Smooth muscle cell (in vitro differentiated cells): ENCODE results near the gene LRRC52. TPM values are rescaled to one million over a fixed set of nuclear protein-coding genes. Genes with fewer than 3 reads are reported as not detected.

Source experiments
- DNase-seq: peaks from one replicate; lab custom pipeline; 2025; ENCODE audit not compliant: unreplicated experiment; lab: John Stamatoyannopoulos, UW
- H2AFZ ChIP-seq: fragments of 200-600 bp; sonication (generic); 2 replicates; pipeline ENCODE4 v1.6.0; 2016; ENCODE audit warnings: antibody characterized with exemption, low read depth, mild to moderate bottlenecking
- H3F3A ChIP-seq: fragments of 200-600 bp; sonication (generic); 2 replicates; pipeline ENCODE4 v1.6.0; 2017; ENCODE audit warnings: antibody characterized with exemption, low read depth
- H3K27ac ChIP-seq: fragments of 200-600 bp; sonication (generic); 2 replicates; pipeline ENCODE4 v1.5.1; 2016; ENCODE audit warnings: low read depth, mild to moderate bottlenecking
- H3K27me3 ChIP-seq: fragments of 200-600 bp; sonication (generic); 2 replicates; pipeline ENCODE4 v1.6.1; 2016; ENCODE audit warnings: low read depth, mild to moderate bottlenecking
- H3K36me3 ChIP-seq: fragments of 200-600 bp; sonication (generic); 2 replicates; pipeline ENCODE4 v1.5.1; 2016; ENCODE audit warnings: low read depth
- H3K4me1 ChIP-seq: fragments of 200-600 bp; sonication (generic); 2 replicates; pipeline ENCODE4 v1.5.1; 2016; ENCODE audit warnings: low read depth
- H3K4me2 ChIP-seq: fragments of 200-600 bp; sonication (generic); 2 replicates; pipeline ENCODE4 v1.6.0; 2016; ENCODE audit warnings: mild to moderate bottlenecking
- H3K4me3 ChIP-seq: fragments of 200-600 bp; sonication (generic); 2 replicates; pipeline ENCODE4 v1.5.1; 2016; ENCODE audit warnings: mild to moderate bottlenecking
- H3K79me2 ChIP-seq: fragments of 200-600 bp; sonication (generic); 2 replicates; pipeline ENCODE4 v1.6.0; 2016; ENCODE audit warnings: low read depth, mild to moderate bottlenecking
- H3K9ac ChIP-seq: fragments of 200-600 bp; sonication (generic); 2 replicates; pipeline ENCODE4 v1.6.0; 2016; ENCODE audit warnings: low read depth
- H3K9me3 ChIP-seq: fragments of 200-600 bp; sonication (generic); replicated peaks from 2 replicates; pipeline ENCODE4 v1.5.1; 2016; ENCODE audit warnings: low read depth
- H4K20me1 ChIP-seq: fragments of 200-600 bp; sonication (generic); 2 replicates; pipeline ENCODE4 v1.6.0; 2016; ENCODE audit warnings: low read depth
- WGBS: methylation state at CpG from one replicate; pipeline ENCODE4 v1.1.7; 2016; ENCODE audit warnings: low lambda C conversion rate; 5-methylcytosine and 5-hydroxymethylcytosine counted together
- polyA plus RNA-seq: library from polyadenylated mRNA; unstranded; fragments of >200 nt; fragmentation: Nextera tagmentation; extraction: Ambion mirVana; gene quantifications from 2 replicates; pipeline ENCODE4 v1.2.1, GENCODE V29; 2016
- total RNA-seq: library from RNA; depleted of rRNA; stranded (reverse); fragments of >200 nt; gene quantifications from 2 replicates; pipeline ENCODE4 v1.2.3, GENCODE V29; 2014
- TF ChIP-seq, protein P1 (sequence below): fragments of 200-600 bp; sonication (generic); IDR thresholded peaks from 2 replicates; pipeline ENCODE4 v1.5.1; 2017; ENCODE audit warnings: borderline replicate concordance, mild to moderate bottlenecking, antibody characterized with exemption; ENCODE audit not compliant: insufficient read depth, poor library complexity, severe bottlenecking

Gene LRRC52
- total and polyA plus RNA-seq, 2 experiments from 2014 or later: not detected

- Histone ChIP-seq H3K36me3 (no peaks in the 10 kb centered on the region), H3K4me2 (no peak overlapping the region), H3F3A (no peaks in the 10 kb centered on the region), H2AFZ (no peak overlapping the region), H4K20me1 (no peaks in the 10 kb centered on the region), H3K4me3 (no peak overlapping the region), H3K4me1 (no peaks in the 10 kb centered on the region), H3K27ac (no peak overlapping the region), H3K79me2 (no peaks in the 10 kb centered on the region), H3K27me3 (peaks cover 21% of the 10 kb centered on the region), H3K9ac (no peak overlapping the region), H3K9me3 (no peaks in the 10 kb centered on the region)
- no peak for DNase-seq
- TF ChIP-seq, protein P1, sequence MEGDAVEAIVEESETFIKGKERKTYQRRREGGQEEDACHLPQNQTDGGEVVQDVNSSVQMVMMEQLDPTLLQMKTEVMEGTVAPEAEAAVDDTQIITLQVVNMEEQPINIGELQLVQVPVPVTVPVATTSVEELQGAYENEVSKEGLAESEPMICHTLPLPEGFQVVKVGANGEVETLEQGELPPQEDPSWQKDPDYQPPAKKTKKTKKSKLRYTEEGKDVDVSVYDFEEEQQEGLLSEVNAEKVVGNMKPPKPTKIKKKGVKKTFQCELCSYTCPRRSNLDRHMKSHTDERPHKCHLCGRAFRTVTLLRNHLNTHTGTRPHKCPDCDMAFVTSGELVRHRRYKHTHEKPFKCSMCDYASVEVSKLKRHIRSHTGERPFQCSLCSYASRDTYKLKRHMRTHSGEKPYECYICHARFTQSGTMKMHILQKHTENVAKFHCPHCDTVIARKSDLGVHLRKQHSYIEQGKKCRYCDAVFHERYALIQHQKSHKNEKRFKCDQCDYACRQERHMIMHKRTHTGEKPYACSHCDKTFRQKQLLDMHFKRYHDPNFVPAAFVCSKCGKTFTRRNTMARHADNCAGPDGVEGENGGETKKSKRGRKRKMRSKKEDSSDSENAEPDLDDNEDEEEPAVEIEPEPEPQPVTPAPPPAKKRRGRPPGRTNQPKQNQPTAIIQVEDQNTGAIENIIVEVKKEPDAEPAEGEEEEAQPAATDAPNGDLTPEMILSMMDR: no peak
- WGBS: 90% methylated on average over 15 of the region's 15 CpGs
Observed at GRCh38 chr1:165563551-165563950, 19.8 kb downstream of the LRRC52 start.

DNA sequence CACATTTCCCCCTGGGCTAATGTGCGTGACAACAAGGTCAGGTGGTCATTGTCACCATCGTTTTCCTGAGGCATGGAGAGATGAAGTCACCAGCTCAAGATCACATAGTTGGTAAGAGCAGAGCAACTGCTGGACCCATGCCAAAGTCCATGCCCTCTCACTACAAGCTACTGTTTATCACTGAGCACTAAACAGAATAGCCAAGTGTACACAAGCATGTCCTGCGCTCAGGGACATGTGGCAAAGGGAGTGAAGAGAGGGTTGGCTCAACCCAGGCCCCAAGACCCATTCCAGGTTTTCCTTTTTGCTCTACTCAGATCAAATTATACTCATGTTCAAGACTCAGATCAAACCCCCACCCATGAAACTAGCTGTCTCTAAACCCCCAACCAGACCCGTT is 20.8 kb downstream of the LRRC52 start:
- no peaks in the 10 kb centered on the region for H3K36me3 ChIP-seq
- H2AFZ ChIP-seq: no peak overlapping the region
- H3K9me3 ChIP-seq: no peaks in the 10 kb centered on the region
- H3K4me3 ChIP-seq: no peak overlapping the region
- H3K4me1 ChIP-seq: no peaks in the 10 kb centered on the region
- no peak overlapping the region for H3K27ac ChIP-seq
- TF ChIP-seq, protein P1: no peak
- H4K20me1 ChIP-seq: no peaks in the 10 kb centered on the region
- H3K79me2 ChIP-seq: no peaks in the 10 kb centered on the region
- DNase-seq: no peak
- peaks cover 15% of the 10 kb centered on the region for H3K27me3 ChIP-seq
- H3K4me2 ChIP-seq: no peak overlapping the region
- H3F3A ChIP-seq: no peaks in the 10 kb centered on the region
- 82% methylated on average over 4 of the region's 4 CpGs for WGBS
- no peak overlapping the region for H3K9ac ChIP-seq

DNA sequence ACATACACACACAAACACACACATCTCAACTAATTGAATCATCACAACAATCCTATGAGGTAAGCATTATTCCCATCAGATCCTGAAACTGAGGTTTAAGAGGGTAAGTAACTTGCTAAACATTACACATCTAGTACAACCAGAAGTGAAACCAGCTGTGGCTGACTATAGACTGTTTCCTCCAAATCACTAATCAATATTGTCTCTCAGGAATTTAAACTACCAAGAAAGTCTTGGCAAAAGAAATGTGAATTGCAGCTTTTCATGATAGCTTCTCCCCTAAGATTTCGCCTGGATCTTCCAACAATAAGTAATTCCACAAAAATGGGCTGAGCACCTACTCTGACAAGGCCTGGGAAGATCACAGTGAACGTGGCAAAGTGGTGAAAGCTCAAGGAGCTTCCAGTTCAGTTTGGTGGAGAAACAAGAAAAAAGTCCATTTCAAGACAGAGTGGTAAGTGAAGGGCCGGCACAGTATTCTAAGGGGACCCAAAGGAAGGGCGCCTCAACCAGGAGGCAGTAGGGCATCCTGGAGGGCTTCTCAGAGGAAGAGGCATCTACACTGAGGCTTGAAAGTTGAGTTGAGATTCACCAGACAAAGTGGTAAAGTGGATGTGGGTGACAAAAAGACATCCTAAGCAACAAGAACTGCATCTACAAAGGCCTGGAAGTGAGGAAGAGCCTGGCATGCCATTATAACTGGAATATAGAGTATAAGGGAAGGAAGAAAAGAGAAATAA is 22.1 kb downstream of the LRRC52 start:
- Histone ChIP-seq H3K36me3 (no peaks in the 10 kb centered on the region), H4K20me1 (no peaks in the 10 kb centered on the region), H3K4me1 (no peaks in the 10 kb centered on the region), H3K4me3 (no peak overlapping the region), H2AFZ (no peak overlapping the region), H3K9ac (no peak overlapping the region), H3F3A (no peaks in the 10 kb centered on the region), H3K27ac (no peak overlapping the region), H3K27me3 (peaks cover 15% of the 10 kb centered on the region), H3K9me3 (no peaks in the 10 kb centered on the region), H3K79me2 (no peaks in the 10 kb centered on the region), H3K4me2 (no peak overlapping the region)
- no peak for DNase-seq
- WGBS: 86% methylated on average over 4 of the region's 4 CpGs
- TF ChIP-seq, protein P1: no peak

DNA sequence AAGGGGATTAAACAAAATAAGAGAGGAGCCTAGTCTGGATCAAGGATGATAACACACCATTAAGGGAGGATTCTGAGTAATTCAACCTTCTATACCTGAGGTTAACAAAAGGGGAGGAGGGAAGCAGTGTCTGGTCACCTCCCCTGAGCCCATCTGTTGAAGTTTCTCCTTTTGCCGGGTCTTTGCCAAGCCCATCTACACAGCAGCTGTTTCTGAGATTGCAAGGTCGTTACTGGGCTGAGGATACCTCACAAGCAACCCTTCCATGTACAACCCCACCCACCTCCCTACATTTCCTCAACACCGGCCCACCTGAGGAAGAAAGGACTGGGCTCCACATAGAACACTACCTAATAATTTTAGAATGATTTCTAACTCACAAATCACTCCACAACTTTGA is 26.3 kb downstream of the LRRC52 start:
- Histone ChIP-seq H3K27me3 (peaks cover 15% of the 10 kb centered on the region), H3K36me3 (no peaks in the 10 kb centered on the region), H3K4me3 (no peak overlapping the region), H3F3A (no peaks in the 10 kb centered on the region), H3K4me1 (no peaks in the 10 kb centered on the region), H3K9ac (no peak overlapping the region), H3K79me2 (no peaks in the 10 kb centered on the region), H3K9me3 (no peaks in the 10 kb centered on the region), H4K20me1 (no peaks in the 10 kb centered on the region), H3K4me2 (no peak overlapping the region), H3K27ac (no peak overlapping the region), H2AFZ (no peak overlapping the region)
- no peak for DNase-seq
- WGBS: 82% methylated on average over 3 of the region's 3 CpGs
- TF ChIP-seq, protein P1: no peak
